Upper lobe of left lung (tissue), 4 donors: Measurements from ENCODE around the gene ZBTB16.

Experiments
- CTCF ChIP-seq, 6 experiments: fragments of 450-650 bp in 4 of 6; fragments of 200-600 bp in 2 of 6; sonication (generic) in 2 of 6; IDR thresholded peaks; one replicate each; pipeline ENCODE4 v1.5.1; 2016 to 2019; ENCODE audit warnings: antibody characterized with exemption in 6 of 6
- EP300 ChIP-seq, 4 donors: sonication (generic); formaldehyde crosslinking; IDR thresholded peaks; one replicate each; pipeline ENCODE4 v1.5.1; 2017; ENCODE audit warnings: antibody characterized with exemption in 4 of 4, control low read depth in 2 of 4
- POLR2AphosphoS5 ChIP-seq, 2 donors: sonication (generic); formaldehyde crosslinking; IDR thresholded peaks; one replicate each; pipeline ENCODE4 v1.5.1; 2017; ENCODE audit warnings: antibody characterized with exemption in 2 of 2

GRCh38 chr11:114221037-114221436, 161.5 kb downstream of the ZBTB16 start:
- TF ChIP-seq POLR2AphosphoS5 (IDR thresholded peaks at IDR 0.05) (no peak), CTCF (IDR thresholded peaks at IDR 0.05) (no peak), EP300 (IDR thresholded peaks at IDR 0.05) (no peak)
